Activated CD4-positive, alpha-beta T cell treated with anti-CD3 and anti-CD28 coated beads, Interleukin-2, amount 50 U/mL, for 48 hours (primary cell): ENCODE data around the gene RANBP10.

ENCODE experiments used
- DNase-seq, 2 experiments: peaks; one replicate each; pipeline ENCODE4 v3.0.0-alpha.2; 2020

Gene RANBP10

GRCh38 chr16:67736858-67737257, 69.5 kb downstream of the RANBP10 start:
- DNase-seq = no peak

- DNase-seq = no peak
These were observed 71.6 kb downstream of the RANBP10 start for GRCh38 chr16:67734731-67735201.

DNA sequence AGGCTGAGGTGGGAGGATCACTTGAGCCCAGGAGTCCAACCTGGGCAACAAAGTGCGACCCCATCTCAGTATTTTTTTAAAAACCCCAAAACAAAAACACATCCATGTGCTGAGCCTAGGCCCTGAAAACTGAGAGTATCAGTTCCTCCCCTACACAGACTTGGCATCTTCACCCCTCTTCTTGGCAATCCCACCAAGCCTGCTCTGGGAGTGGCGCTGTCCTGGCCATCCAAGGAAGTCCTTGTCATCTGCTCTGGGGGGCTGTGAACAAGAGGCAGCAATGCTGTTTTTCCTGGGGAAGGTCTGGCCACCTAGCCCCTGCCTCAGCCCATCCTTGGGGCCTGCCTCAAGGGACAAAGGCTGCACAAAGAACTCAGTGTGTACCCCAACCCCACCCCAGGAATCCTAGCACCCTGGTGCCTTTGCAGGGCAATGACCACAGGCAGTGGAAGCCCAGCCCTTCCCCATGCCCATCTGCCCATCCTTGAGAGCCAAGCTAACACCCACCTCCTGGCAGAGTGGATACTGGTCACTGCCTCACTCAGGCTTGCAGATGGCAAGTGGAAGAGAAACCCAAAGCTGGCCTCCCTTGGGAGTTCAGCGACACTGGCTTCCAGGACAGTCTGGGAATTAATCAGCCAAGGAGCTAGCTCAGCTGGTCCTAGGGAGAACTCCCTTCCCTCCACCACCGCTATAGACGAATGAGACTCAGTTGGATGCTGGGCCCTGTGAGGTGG, 72.5 kb downstream of the RANBP10 start:
- DNase-seq = no peak

- DNase-seq = no peak
These were observed 74.6 kb downstream of the RANBP10 start for GRCh38 chr16:67731753-67732095.

DNA sequence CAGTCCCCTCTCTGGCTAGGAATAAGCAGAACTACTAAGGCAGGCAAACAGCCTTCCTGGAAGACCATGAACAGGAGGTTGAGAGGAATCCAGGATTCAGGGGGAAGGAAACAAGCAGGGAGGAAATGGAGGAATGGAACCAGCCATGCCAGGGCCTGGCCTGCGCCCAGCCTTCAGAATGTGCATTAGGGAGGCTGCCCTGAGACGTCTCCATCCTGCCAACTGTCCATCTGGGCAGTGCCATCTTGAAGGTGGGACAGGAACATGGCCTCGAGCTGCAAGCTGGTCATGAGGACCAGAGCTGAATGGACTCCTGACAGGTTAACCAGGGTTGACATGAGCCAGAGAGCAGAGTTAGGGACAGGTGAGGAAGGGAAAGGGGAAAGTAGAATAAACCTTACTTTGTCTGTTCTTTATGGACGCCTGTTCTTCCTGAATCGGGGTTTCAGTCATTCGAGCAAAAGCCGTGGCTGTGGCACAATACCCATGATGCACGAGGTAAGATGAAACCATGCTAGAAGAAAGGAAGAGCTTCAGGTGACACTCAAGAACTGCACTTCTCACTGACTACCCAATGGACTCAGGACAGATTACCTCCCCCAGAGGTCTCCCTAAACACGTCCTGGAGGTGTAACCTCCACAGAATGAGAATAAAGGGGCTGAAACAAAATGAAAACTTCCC, 75.1 kb downstream of the RANBP10 start:
- DNase-seq = no peak

DNA sequence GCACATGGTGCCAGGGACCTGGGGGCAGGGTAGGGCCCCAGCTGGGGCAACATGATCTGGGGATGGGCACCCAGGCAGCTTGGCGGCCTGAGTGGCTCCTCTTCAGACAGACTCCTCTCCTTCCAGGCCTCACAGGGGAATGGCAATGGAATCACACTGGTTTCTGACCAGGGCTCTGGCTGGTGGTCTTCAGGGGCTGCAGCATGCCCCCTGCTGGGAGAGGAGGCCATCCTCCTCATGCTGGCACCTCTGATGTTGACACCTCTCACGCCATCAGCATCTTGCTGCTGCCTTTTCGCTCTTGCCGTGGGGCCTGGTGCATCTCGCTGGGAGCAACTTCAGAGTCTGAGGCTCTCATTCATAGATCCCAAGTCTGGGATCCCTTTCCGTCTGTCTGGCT, 76.0 kb downstream of the RANBP10 start:
- DNase-seq = no peak

DNA sequence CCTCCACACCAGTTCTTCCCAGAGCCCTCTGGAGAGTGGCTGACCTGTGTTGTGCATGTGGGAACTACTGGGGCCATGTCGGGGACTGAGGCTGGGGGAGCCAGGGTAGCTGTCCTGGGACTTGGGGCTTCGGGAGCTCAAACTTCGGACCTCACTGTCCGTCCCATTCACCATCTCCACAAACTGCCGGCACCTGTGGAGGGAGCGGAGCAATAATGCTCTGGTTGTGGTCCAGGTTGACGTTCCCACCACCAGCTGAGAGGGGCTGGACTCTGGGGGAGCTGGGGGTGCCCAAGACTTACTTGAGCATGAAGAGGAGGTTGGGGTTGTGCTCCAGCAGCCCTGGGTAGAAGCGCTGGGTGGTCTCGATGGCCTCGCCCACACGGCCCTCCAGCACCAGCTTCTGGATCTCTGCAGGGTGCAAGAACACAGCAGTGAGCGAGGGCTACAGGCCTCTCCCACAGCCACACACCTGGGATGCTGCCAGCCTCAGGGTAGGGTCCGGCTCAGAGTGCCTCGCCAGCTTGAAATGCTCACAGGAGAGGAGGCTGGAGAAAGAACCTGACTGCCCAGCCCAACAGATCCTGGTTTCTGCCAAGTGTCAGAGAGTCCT, 76.6 kb downstream of the RANBP10 start:
- DNase-seq = no peak

- no peak for DNase-seq
These were observed 78.6 kb downstream of the RANBP10 start for GRCh38 chr16:67727521-67728485.

GRCh38 chr16:67726106-67727034, 80.0 kb downstream of the RANBP10 start:
- DNase-seq = no peak

DNA sequence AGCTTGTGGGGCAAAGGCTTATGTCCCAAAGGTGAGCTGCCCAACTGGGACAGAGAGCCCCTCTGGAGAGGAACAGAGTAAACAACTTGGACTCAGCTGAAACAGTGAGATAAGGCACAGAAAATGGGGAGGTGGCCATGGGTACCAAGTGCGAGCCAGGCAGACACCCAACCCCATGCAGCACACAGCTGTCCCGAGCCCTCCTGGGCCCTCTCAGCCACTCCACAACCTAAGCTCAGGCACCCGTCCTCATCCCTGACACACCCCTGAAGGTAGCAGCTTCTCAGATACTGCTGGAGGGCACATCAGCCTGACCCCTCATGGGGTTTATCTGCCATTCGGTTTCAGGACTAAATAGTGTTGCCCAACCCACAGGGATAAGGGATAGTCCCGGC, 82.5 kb downstream of the RANBP10 start:
- DNase-seq = no peak

- DNase-seq = no peak
These were observed 83.0 kb downstream of the RANBP10 start for GRCh38 chr16:67723151-67723910.

GRCh38 chr16:67720236-67720635, 86.1 kb downstream of the RANBP10 start:
- DNase-seq = no peak

DNA sequence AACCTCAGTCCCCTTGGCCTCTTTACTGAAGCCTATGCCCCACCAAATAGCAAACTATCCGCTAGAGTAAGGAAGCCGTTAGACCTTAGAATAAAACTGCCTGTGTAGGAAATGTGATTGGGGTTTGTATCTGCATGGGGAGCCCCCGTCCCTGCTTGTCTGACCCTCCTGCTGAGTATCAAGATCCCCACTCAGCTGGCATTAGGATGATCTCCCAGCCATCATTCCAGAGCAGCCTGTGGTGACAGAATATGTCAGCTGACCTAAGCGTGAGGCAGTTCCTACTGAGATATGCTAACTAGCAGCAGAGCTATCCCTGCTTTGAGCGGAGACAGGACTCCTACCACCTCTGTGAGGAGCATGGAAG, 86.6 kb downstream of the RANBP10 start:
- peak; percentile 11 to 30 for DNase-seq

DNA sequence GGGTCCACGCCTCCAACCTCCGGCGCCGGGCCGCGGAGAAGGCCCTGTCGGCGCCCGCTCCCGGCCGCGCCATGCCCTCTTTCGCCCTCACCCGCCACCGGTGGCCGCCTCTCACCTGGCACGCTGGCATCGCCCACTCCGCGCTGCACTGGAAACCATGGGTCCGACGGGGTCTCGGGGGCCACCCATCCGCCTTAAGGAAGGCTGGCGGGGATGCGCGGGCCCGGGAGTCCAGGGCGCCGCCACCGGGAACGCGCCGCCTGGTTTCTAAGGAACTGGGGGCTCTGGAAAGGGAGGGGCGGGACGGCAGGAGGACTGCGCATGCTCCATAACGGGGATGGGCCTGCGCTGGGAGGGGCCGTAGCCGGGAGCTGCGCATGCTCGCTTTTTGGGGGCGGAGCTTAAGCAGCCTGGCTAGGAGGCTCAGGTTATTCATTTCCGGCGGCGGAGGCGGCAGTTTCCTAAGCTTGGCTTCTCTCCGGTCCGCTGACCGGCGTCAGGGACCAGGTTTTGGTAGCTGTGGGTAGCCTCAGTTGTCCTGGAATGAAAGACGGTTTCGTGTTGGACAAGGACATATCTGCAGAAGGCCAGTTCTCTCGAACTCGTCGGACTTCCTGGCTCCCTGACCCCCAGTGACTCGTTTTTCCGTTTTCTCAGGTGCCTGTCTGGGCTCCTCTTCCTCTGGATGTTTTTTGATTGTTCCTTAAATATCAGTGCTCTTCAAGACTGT, 87.1 kb downstream of the RANBP10 start, which contains the start of gene GFOD2:
TSS of gene GFOD2 (minus strand) at position 269 of the 730 bp plus-strand sequence. CDS start 33,601 bp downstream, outside the sequence.
- peak; percentile 99 for DNase-seq

GRCh38 chr16:67718668-67719047, 87.7 kb downstream of the RANBP10 start:
- DNase-seq = peak in 1 of 2 experiments; percentile 19

DNA sequence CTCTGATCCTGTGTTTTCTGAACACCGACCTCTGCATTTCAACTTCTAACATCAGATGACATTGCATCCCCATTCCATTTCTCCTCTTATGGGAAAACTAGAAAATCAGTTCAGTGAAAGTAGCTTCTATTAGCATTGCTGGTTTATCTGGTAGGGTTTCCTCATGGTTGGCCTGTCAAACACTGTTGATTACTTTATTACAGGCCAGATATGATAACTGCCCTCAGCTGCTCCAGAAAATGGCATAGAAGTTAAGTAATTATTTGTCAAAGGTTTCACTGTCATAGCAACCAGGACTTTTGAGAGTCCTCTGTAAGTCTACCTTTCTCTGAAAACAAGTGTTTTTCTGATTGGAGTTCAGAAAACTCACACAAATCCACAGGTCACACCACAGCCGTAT, 90.3 kb downstream of the RANBP10 start:
- DNase-seq = no peak

DNA sequence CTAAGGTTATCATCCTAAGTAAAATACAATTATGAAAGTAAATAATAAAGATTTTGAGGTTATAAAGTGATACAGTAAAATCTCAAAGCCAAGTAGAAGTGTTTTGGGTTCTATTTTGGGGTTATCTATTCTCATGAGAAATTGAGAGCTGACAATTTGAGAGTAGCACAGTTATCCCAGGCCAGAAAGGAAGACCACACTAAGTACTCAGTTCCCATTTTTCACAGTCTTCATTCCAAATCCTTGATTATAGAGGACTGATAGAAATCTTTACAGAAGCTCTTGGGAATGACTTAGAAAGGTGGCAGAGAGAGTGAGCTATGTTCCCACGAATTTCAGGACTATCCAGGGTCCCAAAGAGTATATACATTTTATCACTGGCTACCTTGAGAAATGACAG, 91.8 kb downstream of the RANBP10 start:
- DNase-seq = no peak

GRCh38 chr16:67713647-67714273, 92.6 kb downstream of the RANBP10 start:
- DNase-seq = no peak

- no peak for DNase-seq
These were observed 95.8 kb downstream of the RANBP10 start for GRCh38 chr16:67710607-67711006.

DNA sequence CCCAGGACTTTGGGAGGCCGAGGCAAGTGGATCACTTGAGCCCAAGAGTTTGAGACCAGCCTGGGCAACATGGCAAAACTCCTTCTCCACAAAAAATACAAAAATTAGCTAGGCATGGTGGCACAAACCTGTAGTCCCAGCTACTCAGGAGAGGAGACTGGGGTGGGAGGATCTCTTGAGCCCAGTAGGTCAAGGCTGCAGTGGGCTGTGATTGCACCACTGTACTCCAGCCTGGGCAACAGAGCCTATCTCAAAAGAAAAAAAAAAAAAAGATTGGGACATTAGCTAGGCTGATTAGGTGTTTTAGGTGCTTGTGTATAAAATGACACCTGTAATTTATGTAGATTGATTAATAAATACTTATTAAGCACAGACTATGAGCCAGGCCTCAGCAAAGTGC, 97.3 kb downstream of the RANBP10 start:
- DNase-seq = no peak
